Measurements from ENCODE around the gene TRIM7. TPM values are rescaled to one million over a fixed set of nuclear protein-coding genes. Genes with fewer than 3 reads are reported as not detected.

Gene TRIM7
- total RNA-seq, 1 donor from 2014 or later, result 6.4 TPM

DNA sequence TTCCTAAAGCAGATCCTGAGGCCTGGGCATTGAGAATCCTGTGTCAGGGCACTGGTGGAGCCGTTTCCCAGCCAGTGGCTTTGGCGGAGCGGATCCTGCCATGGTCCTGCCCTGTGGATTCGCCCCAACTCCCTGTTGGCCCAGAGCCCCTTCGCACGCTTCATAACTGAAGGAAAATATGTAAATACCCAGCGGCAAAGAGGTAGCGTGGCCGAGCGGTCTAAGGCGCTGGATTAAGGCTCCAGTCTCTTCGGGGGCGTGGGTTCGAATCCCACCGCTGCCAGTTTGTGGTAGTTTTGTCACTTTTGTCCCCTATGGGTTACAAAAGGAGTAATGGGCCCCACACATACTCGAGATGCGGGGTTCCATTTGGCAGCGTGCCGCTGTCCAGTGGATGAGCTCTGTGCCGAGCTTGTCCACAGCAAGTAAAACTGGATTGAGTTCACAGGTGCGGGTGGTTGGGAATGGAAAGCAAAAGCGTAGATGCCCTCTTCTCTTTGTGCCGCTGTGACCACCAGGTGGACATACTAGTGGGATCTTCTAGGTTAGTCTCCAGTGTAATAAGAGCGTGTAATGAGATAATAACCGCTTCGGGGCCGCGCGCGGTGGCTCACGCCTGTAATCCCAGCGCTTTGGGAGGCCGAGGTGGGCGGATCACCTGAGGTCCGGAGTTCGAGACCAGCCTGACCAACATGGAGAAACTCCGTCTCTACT is 17.3 kb downstream of the TRIM7 start:
- peak overlapping the region; percentile 76 for H3K4me3 ChIP-seq
- intact Hi-C loops (cut with micrococcal nuclease), result no loop called here
- TF ChIP-seq, protein P1, sequence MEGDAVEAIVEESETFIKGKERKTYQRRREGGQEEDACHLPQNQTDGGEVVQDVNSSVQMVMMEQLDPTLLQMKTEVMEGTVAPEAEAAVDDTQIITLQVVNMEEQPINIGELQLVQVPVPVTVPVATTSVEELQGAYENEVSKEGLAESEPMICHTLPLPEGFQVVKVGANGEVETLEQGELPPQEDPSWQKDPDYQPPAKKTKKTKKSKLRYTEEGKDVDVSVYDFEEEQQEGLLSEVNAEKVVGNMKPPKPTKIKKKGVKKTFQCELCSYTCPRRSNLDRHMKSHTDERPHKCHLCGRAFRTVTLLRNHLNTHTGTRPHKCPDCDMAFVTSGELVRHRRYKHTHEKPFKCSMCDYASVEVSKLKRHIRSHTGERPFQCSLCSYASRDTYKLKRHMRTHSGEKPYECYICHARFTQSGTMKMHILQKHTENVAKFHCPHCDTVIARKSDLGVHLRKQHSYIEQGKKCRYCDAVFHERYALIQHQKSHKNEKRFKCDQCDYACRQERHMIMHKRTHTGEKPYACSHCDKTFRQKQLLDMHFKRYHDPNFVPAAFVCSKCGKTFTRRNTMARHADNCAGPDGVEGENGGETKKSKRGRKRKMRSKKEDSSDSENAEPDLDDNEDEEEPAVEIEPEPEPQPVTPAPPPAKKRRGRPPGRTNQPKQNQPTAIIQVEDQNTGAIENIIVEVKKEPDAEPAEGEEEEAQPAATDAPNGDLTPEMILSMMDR (IDR thresholded peaks at IDR 0.05; ENCODE audit: borderline replicate concordance), result peak; percentile 41
- peaks cover 64% of the 10 kb centered on the region for H3K4me1 ChIP-seq
- no peaks in the 10 kb centered on the region for H3K27me3 ChIP-seq (ENCODE audit: low read depth)
- no peaks in the 10 kb centered on the region for H3K36me3 ChIP-seq
- H3K9me3 ChIP-seq (replicated peaks), result no peaks in the 10 kb centered on the region
- peak overlapping the region; percentile 97 for H3K27ac ChIP-seq (replicated peaks)
- peak; percentile 75 for DNase-seq

DNA sequence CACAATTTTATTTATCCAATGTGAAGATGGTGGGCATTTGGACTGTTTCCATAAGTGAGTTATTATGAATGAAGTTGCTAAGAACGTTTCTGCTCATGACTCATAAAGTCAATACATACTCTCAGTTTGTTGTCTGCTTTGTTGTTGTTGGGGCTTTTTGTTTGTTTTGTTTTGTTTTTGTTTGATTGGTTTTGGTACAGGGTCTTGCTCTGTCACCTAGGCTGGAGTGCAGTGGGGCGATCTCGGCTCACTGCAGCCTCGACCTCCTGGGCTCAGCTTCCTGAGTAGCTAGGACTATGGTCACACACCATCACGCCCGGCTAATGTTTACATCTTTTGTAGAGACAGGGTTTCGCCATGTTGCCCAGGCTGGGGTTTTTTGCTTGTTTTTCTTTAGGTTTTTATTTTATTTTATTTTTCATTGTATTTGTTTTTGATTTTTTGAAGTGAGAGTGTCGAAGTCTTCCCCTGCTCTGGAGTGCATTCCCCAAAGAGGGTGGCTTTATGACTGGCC is 18.0 kb downstream of the TRIM7 start:
- H3K27me3 ChIP-seq (ENCODE audit: low read depth), result no peaks in the 10 kb centered on the region
- TF ChIP-seq, protein P1 (IDR thresholded peaks at IDR 0.05; ENCODE audit: borderline replicate concordance), result no peak
- H3K4me3 ChIP-seq, result peak overlapping the region; percentile 76
- H3K36me3 ChIP-seq, result no peaks in the 10 kb centered on the region
- peak overlapping the region; percentile 97 for H3K27ac ChIP-seq (replicated peaks)
- intact Hi-C loops (cut with micrococcal nuclease), result no loop called here
- DNase-seq, result no peak
- no peaks in the 10 kb centered on the region for H3K9me3 ChIP-seq (replicated peaks)
- peaks cover 61% of the 10 kb centered on the region for H3K4me1 ChIP-seq

GRCh38 chr5:181186022-181186421 is 19.0 kb downstream of the TRIM7 start:
- no peaks in the 10 kb centered on the region for H3K9me3 ChIP-seq (replicated peaks)
- no peak overlapping the region for H3K4me3 ChIP-seq
- TF ChIP-seq, protein P1 (IDR thresholded peaks at IDR 0.05; ENCODE audit: borderline replicate concordance), result no peak
- H3K36me3 ChIP-seq, result no peaks in the 10 kb centered on the region
- H3K4me1 ChIP-seq, result peaks cover 55% of the 10 kb centered on the region
- no peaks in the 10 kb centered on the region for H3K27me3 ChIP-seq (ENCODE audit: low read depth)
- no peak overlapping the region for H3K27ac ChIP-seq (replicated peaks)
- intact Hi-C loops (cut with micrococcal nuclease), result no loop called here
- DNase-seq, result no peak

DNA sequence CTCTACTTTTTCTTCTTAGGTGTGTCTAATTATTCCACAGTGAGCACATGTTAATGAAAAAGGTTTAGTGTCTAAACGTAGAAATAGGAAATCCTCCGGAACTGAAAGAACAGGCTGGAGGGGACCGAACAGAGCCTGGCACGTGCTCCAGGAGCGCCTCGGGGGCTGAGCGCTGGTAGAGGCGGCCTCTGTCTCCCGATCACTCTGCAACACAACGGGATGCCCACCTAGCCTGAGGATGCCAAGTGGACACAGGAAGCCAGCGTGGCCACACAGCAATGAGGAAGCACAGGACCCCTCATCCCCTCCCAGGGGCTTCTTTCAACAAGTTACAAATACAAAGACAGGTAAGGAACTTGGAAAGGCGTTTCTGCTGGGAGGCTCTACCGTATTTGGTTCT is 19.4 kb downstream of the TRIM7 start:
- intact Hi-C loops (cut with micrococcal nuclease), result no loop called here
- TF ChIP-seq, protein P1 (IDR thresholded peaks at IDR 0.05; ENCODE audit: borderline replicate concordance), result no peak
- H3K9me3 ChIP-seq (replicated peaks), result no peaks in the 10 kb centered on the region
- peaks cover 51% of the 10 kb centered on the region for H3K4me1 ChIP-seq
- no peak for DNase-seq
- no peaks in the 10 kb centered on the region for H3K27me3 ChIP-seq (ENCODE audit: low read depth)
- no peak overlapping the region for H3K4me3 ChIP-seq
- no peaks in the 10 kb centered on the region for H3K36me3 ChIP-seq
- no peak overlapping the region for H3K27ac ChIP-seq (replicated peaks)

GRCh38 chr5:181184845-181185216 is 20.2 kb downstream of the TRIM7 start:
- Histone ChIP-seq H3K36me3 (no peaks in the 10 kb centered on the region), H3K4me3 (peak overlapping the region; percentile 65), H3K27me3 (ENCODE audit: low read depth) (no peaks in the 10 kb centered on the region), H3K4me1 (peaks cover 44% of the 10 kb centered on the region), H3K9me3 (replicated peaks) (no peaks in the 10 kb centered on the region), H3K27ac (replicated peaks) (peak overlapping the region; percentile 78)
- DNase-seq, result no peak
- intact Hi-C loops (cut with micrococcal nuclease), result no loop called here
- TF ChIP-seq, protein P1 (IDR thresholded peaks at IDR 0.05; ENCODE audit: borderline replicate concordance), result no peak
